Renal cortical epithelial cell (primary cell): ENCODE results near the gene CD8A. TPM values are rescaled to one million over a fixed set of nuclear protein-coding genes. Genes with fewer than 3 reads are reported as not detected.
A peak's percentile ranks its signal among the peaks of the same experiment; 100 is the strongest.

Source experiments
- DNase-seq: peaks from one replicate; pipeline ENCODE4 v3.0.0-alpha.2; 2011; ENCODE audit warnings: low read depth
- total RNA-seq: library from RNA; depleted of rRNA; stranded (reverse); fragments of >200 nt; gene quantifications from 2 replicates; pipeline ENCODE4 v1.2.3, GENCODE V29; 2014

The CD8A gene
- total RNA-seq, 1 donor from 2014 or later, result not detected

DNA sequence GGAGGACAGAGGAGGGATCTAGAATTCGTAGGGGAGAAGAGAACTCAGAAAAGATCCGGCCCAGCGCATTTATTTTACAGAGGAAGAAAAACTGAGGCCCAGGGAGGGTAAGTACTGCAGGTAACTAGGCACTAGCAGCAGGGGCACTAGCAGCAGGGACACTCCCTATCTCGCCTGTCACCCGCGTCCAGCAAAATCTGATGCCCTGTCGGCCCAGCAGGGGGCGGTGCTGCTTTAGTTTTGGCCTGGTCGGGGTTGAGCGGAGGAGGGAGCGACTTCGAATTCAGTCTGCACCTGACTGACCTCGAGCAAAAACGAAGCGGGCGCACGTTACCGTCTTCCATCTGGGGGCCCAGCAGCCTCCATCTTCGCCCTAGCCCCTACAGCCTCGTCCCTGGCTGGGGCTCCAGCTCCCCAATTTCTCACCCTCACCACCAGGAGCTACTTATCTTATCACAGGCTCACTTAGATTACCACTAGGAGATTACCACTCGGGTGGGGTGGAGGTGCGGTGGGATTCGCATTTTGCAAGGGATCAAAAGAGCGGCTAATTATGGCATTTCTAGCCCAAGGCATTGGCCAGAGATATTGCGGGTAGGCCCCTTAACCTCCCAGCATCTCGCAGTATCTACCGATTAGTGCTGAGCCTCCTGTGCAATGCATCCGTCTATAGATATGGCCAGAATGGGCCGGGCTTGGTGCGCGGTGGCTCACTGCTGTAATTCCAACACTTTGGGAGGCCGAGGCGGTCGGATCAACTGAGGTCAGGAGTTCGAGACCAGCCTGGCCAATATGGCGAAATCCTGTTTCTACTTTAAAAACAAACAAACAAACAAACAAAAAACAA lies 17.8 kb upstream of the CD8A start:
- peak; percentile 57 for DNase-seq

DNA sequence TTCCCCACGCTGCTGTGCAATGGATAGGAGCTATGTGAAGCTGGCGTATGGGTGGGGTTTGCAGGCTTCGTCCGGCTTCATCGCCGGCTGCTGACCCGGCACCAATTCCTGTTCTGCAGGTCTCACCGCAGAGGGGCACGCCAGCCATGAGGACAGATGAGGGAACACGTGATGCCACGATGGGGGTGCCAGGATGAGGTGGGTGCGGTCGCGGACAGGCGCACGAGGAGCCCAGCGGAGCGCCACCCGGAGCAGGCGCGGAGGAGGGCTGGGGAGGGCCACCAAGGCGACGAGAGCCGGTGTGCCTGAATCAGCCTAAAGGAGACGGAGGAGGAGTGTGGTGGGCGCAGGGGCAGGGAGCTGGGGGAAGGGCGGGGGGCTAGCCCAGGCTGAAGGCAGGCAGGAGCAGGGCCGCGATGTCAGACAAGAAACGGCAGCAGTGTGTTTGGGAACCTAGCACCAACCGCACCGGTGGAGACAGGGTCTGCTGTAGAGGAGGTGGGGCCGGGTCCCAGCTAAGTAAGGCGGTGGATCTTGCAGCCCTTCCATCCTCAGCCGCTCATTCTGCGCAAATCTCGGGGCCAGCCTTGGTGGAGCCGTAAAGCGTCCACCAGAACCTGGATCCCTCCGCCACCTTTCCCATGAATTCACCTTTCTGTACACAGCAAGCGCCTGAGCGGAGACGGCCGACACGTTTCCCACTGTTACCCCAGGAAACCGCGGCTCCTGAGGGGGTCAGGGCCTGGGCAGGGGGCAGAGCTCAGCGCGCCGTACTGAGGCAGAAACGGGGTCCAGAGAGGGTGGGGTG lies 17.0 kb upstream of the CD8A start:
- peak; percentile 32 for DNase-seq

DNA sequence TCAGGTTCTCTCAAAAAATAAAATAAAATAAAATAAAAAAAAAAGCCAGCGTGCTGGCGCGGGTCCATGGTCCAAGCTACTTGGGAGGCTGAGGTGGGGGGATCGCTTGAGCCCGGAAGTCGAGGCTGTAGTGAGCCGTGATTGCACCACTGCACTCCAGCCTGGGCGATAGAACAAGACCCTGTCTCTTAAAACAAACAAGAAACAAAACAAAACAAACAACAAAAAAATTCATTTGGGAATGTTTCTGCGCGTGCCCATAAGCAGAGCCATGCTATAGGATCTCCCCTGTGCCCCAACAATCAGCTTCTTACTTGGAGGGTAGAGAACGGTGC lies 16.4 kb upstream of the CD8A start:
- DNase-seq, result no peak

DNA sequence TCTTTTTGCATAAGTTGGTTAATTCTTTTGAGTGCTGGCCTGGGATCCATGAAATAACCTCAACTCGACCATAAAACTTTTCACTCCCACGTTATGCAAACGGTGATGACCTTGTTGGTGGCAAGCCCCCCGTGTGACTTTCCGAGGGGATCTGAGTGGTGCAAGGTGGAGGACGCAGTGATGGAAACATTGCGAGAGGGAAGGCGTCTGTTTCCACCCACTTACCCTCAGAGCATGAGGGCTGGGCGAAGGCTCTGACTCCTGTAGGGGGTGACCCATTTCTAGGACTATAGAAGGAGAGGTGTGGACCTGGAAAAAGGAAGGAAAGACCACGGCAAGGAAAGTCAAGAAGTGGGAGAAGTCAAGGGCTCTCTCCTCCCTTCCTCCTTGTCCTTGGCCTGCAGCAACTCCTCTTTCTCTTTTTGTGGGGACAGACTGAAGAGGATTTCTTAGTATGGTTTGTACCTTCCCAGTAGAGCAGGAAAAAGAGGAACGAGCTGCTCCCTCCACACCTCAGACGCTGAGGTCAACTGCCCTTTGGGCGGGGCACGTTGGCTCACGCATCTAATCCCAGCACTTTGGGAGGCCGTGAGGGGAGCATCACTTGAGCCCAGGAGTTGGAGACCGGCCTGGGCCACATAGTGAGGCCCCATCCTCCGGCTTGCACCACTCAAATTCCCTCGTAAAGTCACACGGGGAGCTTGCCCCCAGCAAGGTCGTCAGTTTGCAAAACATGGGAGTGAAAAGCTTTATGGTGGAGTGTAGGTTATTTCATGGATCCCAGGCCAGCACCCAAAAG lies 15.5 kb upstream of the CD8A start:
- no peak for DNase-seq

GRCh38 chr2:86800856-86801567 lies 10.3 kb upstream of the CD8A start:
- DNase-seq, result no peak

- DNase-seq, result no peak
Observed at GRCh38 chr2:86794861-86795260, 4.1 kb upstream of the CD8A start.

- no peak for DNase-seq
Observed at GRCh38 chr2:86793752-86794151, 3.0 kb upstream of the CD8A start.

DNA sequence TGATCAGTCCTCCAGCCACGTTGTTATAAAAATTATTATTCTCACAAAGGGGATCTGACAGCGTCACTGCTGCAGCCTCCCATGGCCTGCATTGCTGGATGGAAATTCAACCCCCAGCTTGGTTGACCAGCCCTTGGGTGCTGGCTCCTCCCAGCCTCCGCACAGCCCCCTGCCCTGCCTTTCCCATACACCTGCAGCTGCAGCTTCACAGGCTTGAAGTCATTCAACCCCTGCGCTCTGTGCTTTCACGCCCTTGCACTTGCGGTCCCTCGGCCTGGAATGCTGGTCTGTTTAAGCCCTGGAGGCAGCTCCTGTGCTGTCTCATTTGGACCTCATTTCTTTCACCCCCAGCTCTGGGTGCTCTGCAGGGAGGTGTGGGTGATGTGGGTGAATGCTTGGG lies 860 bp upstream of the CD8A start:
- DNase-seq, result no peak

- DNase-seq, result no peak
Observed at GRCh38 chr2:86790134-86790675, 508 bp downstream of the CD8A start.

- no peak for DNase-seq
Observed at GRCh38 chr2:86789687-86790133, 1.0 kb downstream of the CD8A start.

DNA sequence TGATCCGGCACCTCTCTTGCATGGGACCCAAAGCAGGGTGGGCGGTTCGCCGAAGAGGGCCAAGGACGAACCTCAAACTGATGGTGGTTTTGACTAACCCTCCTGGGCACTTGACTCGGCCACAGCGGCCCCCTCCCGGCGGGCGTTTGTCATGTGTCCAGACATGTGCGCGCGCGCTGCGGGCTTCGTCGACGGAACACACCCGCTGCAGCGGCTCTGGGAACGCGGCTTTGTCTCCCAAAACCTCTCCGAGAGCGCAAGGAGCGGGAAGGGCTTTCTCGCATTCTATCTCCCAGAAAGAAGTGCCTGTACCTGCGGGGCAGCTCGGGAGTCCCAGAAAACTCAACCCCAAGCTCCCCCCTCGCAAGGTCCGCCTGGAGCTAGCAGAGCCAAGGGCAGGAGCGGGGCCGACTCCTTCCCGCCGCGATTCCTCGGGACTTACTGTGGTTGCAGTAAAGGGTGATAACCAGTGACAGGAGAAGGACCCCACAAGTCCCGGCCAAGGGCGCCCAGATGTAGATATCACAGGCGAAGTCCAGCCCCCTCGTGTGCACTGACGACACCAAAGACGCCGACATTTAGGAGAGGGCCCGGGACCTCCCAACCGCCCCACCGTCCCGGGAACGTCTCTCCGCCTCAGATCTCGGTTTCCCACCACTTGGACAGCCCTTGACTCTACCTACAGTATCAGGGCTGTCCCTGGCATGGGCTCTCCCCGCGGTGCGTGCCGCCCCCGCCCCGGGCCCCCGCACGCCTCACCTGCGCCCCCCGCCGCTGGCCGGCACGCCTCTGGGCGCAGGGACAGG lies 1.6 kb downstream of the CD8A start:
- no peak for DNase-seq

DNA sequence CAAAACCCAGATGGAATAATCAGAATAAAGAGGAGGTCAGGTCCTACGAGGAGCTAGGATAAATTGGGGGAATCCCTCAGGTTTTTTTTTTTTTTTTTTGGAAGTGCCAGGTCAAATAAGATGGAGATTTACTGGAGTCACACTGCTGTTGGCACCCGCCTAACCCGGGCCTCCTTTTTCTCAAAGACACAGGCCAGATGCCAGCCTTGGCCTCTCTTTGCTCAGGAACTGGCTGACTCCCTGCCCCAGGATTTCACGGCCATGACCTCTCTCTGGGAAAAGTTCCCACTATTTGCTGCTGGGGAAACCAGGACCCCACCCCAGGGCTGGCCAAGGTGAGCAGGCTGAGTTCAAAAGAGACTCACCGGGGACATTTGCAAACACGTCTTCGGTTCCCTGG lies 2.5 kb downstream of the CD8A start:
- DNase-seq, result no peak

GRCh38 chr2:86787736-86788135 lies 3.0 kb downstream of the CD8A start:
- DNase-seq, result no peak

DNA sequence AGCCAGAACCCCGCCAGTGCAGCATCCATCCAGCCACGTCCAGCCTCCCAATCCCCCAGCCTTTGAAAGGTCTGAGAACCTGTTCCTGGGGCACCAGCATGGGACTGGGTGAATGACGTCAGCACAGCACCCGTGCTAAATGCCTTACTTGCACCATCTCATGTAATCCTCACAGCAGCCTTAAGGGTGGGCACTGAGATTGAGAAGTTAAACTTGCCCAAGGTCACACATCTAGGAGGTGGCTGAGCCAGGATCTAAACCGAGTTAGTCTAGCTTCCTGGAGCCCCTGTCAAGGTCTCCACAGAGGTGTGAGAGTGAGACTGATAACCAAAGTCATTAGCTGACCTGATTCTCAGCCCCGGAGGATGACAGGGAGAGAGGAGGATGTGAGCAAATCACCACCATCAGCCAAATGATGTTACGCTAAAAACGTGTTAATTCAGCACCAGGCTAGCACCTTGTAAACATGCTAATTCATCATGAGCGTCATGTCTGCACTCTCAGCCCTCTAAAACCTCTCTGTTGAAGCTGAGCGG lies 4.6 kb downstream of the CD8A start:
- DNase-seq, result no peak

DNA sequence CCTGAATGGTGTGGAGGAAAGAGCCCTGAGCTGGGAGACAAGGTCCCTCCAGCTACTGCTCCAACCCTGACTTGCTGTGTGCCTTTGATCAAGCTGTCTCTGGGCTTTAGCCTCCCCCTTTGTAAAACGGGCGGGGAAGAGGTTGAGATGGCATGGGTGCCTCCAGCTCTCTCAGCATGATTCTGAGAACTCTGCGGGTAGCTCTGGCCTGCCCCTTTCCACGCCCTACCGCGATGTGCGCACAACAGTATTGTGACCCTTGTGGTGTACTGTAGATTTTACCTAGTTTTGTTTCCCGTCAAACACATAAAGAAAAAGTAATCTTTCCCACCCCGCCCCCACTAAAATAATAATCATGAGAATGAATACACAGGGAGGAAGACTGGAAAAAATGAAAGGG lies 5.3 kb downstream of the CD8A start:
- DNase-seq, result no peak

DNA sequence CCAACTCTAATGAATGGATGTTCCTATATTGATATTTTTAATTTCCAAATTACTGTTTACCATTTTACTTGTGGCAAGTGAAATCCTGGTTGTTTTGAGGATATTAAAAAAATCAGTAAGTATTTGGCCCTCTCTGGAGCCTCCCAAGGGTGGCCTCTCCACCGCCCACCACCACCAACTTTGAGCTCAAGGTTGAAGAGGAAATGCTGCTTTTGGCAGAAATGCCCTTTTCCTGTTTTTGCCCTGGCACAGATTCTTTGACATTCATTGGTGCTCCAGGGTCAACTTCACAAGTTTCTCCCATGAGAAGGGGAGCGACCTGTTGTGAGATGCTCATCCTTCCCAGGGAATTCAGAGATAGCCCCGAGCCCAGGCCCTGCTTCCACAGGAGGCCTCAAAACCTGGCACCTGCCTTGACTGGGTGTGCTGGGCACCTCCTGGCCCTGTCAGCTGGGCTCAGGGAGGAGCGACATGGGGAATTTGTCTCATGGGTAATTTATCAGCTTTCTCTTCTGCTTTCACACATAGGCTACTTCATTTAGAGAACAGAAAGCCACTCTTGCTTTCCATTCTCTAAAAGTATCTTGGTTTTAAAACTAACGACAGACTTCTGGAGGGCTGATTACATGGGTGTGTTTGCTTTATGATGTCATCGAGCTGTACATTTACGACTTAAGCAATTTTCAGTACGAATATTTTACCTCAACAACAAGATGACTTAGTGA lies 6.9 kb downstream of the CD8A start:
- DNase-seq, result no peak

GRCh38 chr2:86782748-86783147 lies 8.0 kb downstream of the CD8A start:
- no peak for DNase-seq

- DNase-seq, result no peak
Observed at GRCh38 chr2:86781363-86781762, 9.3 kb downstream of the CD8A start.

DNA sequence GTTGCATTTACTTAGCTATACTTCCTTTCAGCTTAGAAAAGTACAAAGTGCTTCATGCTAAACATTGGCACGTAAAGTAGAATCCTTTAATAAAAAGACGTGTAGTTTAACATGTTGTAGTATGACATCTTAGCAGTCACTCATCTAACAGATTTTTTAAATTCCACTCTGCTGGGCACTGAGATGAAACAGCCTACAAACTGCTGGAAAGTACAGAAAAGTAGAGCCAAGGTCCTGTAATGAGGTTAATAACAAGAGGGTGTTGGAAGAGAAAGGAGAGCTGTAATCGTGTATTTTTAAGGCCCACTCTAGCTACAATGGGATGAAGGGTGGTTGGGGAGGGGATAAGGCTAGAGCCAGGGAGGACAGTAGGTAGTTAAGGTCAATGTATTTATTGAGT lies 10.7 kb downstream of the CD8A start:
- no peak for DNase-seq

DNA sequence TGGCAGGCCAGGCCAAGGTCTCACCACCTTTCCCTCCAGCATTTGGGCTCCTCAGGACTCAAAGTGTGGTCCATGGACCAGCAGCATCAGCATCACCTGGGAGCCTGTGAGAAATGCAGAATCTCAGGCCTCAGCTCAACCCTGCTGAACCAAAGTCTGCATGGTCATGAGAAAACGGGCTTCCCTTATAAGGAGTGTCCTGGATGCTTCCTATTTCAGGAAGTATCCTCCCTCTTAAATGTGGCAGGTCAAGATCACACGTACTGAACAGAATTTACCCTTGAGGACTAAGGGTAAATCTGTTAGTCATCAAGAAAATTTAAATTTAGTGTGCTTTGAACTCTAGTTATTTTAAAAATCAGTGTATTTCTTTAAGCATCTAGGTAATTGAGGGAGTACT lies 11.8 kb downstream of the CD8A start:
- DNase-seq, result no peak
